GM10266 (cell line): ENCODE data around the gene NPNT.

Experiments
- DNase-seq: peaks from one replicate; pipeline ENCODE4 v3.0.0; 2012; ENCODE audit errors: extremely low spot score
- TF ChIP-seq, protein P1 (sequence below): IDR thresholded peaks from 2 replicates; pipeline ENCODE4 v1.5.1; 2012; ENCODE audit warnings: mild to moderate bottlenecking, low read depth; ENCODE audit not compliant: control insufficient read depth, insufficient read depth; ENCODE audit errors: missing control alignments

The NPNT gene

DNA sequence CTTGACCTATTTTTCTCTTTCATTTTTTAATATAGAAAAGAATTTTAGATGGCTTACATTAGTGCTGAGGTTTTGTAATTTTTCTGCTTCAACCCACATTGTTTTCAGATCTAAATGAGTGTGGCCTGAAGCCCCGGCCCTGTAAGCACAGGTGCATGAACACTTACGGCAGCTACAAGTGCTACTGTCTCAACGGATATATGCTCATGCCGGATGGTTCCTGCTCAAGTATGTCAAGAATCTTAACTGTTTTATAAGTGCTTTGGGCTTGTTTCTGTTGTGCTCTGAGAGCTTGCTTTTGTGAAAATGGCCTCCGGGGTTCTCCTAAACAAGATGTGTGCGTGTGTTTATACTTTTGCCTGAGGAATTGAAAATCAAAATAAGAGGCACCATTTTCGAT is 41.6 kb downstream of the NPNT start:
- TF ChIP-seq, protein P1, sequence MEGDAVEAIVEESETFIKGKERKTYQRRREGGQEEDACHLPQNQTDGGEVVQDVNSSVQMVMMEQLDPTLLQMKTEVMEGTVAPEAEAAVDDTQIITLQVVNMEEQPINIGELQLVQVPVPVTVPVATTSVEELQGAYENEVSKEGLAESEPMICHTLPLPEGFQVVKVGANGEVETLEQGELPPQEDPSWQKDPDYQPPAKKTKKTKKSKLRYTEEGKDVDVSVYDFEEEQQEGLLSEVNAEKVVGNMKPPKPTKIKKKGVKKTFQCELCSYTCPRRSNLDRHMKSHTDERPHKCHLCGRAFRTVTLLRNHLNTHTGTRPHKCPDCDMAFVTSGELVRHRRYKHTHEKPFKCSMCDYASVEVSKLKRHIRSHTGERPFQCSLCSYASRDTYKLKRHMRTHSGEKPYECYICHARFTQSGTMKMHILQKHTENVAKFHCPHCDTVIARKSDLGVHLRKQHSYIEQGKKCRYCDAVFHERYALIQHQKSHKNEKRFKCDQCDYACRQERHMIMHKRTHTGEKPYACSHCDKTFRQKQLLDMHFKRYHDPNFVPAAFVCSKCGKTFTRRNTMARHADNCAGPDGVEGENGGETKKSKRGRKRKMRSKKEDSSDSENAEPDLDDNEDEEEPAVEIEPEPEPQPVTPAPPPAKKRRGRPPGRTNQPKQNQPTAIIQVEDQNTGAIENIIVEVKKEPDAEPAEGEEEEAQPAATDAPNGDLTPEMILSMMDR: no peak

DNA sequence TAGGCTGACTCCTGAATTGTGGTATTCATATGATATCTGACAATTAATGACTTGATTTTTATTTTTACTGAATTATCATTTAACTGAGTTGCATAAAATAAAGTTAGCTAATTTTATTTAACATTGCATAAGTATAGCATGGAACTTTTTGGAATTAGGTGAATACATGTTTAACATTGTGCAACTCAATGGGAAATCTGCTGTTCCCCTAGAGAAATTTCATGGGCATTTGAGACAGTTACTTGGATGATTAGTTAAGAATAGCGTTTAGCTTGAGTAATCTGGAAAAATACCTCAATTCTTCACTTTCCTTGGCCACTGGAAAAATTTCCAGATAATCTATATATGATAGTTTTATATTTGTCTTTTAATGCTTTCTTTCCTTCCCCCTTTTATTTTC is 42.5 kb downstream of the NPNT start:
- TF ChIP-seq, protein P1: no peak
- DNase-seq: no peak

More for the DNA sequence above, 41.6 kb downstream of the NPNT start:
- no peak for DNase-seq

DNA sequence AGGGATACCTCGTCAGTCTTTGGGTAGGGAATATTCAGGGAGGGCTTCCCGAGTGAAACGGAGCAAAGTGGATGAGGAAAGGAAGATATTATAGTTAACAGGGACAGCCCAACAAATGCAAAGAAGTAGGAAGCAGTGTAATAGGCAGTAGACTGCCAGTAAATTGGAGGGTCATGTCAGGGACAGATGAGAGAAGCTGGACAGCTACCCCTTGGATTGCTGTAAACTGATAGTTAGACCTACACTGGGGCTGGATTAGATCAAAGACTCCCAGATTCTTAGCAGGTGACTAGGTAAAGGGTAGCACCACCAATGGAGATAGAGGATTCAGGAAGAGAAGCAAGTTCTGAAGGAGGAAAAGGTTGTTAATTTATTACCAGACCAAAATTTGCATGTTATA is 48.0 kb downstream of the NPNT start:
- TF ChIP-seq, protein P1: no peak
- DNase-seq: no peak

DNA sequence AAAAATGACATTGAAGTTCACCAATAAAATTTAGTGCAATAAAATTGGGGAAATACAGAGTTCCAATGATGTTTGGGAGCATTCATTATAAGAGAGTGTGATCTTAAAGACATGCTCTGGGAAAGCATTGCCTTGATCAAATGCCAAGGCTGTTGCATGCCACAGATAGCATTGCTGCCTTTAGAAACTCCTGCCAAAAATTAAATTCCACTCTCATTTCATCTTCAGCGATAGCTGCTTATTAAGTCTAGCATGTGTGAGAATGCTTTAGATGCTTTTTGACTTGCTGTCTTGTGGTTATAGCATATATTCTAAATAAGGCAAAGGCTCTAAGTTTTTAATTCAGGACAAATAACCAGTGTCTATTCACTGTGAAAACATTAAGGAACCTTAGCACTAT is 49.3 kb downstream of the NPNT start:
- TF ChIP-seq, protein P1: no peak
- no peak for DNase-seq

DNA sequence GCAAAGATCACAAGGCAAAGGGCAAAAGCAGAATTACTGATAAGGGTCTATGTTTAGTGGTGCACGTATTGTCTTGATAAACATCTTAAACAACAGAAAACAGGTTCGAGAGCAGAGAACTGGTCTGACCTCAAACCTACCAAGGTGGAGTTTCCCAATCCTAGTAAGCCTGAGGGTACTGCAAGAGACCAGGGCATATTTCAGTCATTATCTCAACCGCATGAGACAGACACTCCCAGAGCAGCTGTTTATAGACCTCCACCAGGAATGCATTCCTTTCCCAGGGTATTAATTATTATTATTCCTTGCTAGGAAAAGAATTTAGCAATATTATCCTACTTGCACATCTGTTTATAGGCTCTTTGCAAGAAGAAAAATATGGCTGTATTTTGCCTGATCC is 51.5 kb downstream of the NPNT start:
- DNase-seq: no peak
- TF ChIP-seq, protein P1: no peak

DNA sequence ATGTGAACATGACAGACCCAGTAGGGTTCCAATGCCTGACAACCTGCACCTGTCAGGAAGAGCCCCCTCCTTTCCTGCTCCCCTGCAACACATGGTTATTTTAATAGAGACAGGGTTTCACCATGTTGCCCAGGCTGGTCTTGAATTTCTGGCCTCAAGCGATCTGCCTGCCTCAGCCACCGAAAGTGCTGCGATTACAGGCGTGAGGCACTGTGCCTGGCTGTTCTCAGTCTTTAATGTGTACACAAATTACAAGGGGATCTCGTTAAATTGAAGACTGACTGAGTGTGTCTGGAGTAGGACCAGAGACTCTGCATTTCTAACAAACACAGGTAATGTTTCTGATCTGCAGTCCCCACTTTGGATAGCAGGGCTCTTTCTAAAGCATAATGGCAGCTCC is 55.4 kb downstream of the NPNT start:
- TF ChIP-seq, protein P1: no peak
- no peak for DNase-seq

DNA sequence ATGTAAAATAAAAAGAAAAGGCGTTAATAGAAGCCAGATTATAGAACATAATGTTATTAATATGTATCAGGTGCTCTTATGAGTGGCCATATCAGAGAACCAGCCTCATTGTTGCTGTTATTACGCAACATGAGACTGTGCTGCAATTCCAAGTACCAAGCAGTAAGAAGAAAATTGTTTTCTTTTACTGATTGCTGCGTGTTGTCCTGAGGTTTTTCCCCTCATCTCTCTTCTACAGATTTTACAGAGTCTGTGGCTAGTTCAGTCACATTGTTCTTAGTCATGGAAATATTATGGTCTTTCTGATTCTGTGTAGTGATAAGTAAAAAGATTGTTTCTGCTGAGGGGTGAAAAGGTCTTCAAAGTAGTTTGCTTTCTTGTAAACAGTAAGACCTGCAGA is 55.9 kb downstream of the NPNT start:
- DNase-seq: no peak
- TF ChIP-seq, protein P1: no peak
